ENCODE results near the gene STX2.
"Not testable (repeated sequence)": the region's sequence is repeated elsewhere in the genome, so short reads cannot be mapped to it uniquely, and the experiment has no call there.

The STX2 gene

GRCh38 chr12:130868412-130868811 lies 29.4 kb upstream of the STX2 start:
- DNase-seq = no peak

- no peak for DNase-seq
Observed at GRCh38 chr12:130863298-130863697, 24.2 kb upstream of the STX2 start.

- DNase-seq = not testable (repeated sequence)
Observed at GRCh38 chr12:130862771-130863170, 23.7 kb upstream of the STX2 start.

GRCh38 chr12:130862161-130862560 lies 23.1 kb upstream of the STX2 start:
- no peak for DNase-seq

GRCh38 chr12:130860311-130860710 lies 21.3 kb upstream of the STX2 start:
- DNase-seq = no peak

- DNase-seq = no peak
Observed at GRCh38 chr12:130859161-130859560, 20.1 kb upstream of the STX2 start.

- no peak for DNase-seq
Observed at GRCh38 chr12:130858084-130858483, 19.0 kb upstream of the STX2 start.

- no peak for DNase-seq
Observed at GRCh38 chr12:130856088-130856487, 17.0 kb upstream of the STX2 start.

GRCh38 chr12:130850418-130851021 lies 11.5 kb upstream of the STX2 start:
- DNase-seq = no peak

- DNase-seq = no peak
Observed at GRCh38 chr12:130849561-130850417, 10.7 kb upstream of the STX2 start.

- DNase-seq = not testable (repeated sequence)
Observed at GRCh38 chr12:130848785-130849305, 9.8 kb upstream of the STX2 start.

GRCh38 chr12:130848105-130848504 lies 9.1 kb upstream of the STX2 start:
- not testable (repeated sequence) for DNase-seq

GRCh38 chr12:130847112-130847511 lies 8.1 kb upstream of the STX2 start:
- no peak for DNase-seq

- DNase-seq = no peak
Observed at GRCh38 chr12:130846369-130846768, 7.3 kb upstream of the STX2 start.

- no peak for DNase-seq
Observed at GRCh38 chr12:130839770-130840404, 837 bp upstream of the STX2 start.

- no peak for DNase-seq
Observed at GRCh38 chr12:130838284-130838950, 633 bp downstream of the STX2 start.

GRCh38 chr12:130835436-130835835 lies 3.6 kb downstream of the STX2 start:
- no peak for DNase-seq

- DNase-seq = no peak
Observed at GRCh38 chr12:130835011-130835410, 4.0 kb downstream of the STX2 start.

GRCh38 chr12:130832561-130833209 lies 6.4 kb downstream of the STX2 start:
- DNase-seq = no peak

GRCh38 chr12:130831876-130832405 lies 7.1 kb downstream of the STX2 start:
- no peak for DNase-seq

- DNase-seq = no peak
Observed at GRCh38 chr12:130831246-130831645, 7.8 kb downstream of the STX2 start.

GRCh38 chr12:130830246-130830551 lies 8.9 kb downstream of the STX2 start:
- DNase-seq = no peak
